Tibial nerve (tissue), 4 donors: ENCODE results near the gene USO1. TPM values are rescaled to one million over a fixed set of nuclear protein-coding genes. Genes with fewer than 3 reads are reported as not detected.

Source experiments
- DNase-seq, 2 donors: peaks; one replicate each; pipeline ENCODE4 v3.0.0-alpha.2; 2019; ENCODE audit warnings: low spot score in 2 of 2
- H3K27ac ChIP-seq, 4 donors: fragments of 200-600 bp; sonication (generic) in 3 of 4; one replicate each; pipeline ENCODE4 v1.5.1; 2017 to 2019; ENCODE audit warnings: mild to moderate bottlenecking in 1 of 4
- H3K27me3 ChIP-seq, 2 donors: fragments of 200-600 bp; sonication (generic) in 1 of 2; one replicate each; pipeline versions ENCODE4 v1.5.1 to v1.6.0; 2017 to 2019
- H3K36me3 ChIP-seq, 3 donors: fragments of 200-600 bp; sonication (generic); one replicate each; pipeline ENCODE4 v1.5.1; 2018 to 2019
- H3K4me1 ChIP-seq, 4 donors: fragments of 200-600 bp; sonication (generic) in 3 of 4; one replicate each; pipeline ENCODE4 v1.5.1; 2017 to 2019
- H3K4me3 ChIP-seq, 4 donors: fragments of 200-600 bp; sonication (generic) in 3 of 4; one replicate each; pipeline ENCODE4 v1.5.1; 2017 to 2019; ENCODE audit warnings: mild to moderate bottlenecking in 1 of 4, moderate library complexity in 1 of 4
- H3K9me3 ChIP-seq, 4 donors: fragments of 200-600 bp; sonication (generic) in 3 of 4; one replicate each; pipeline ENCODE4 v1.5.1; 2017 to 2019
- EP300 ChIP-seq, 2 donors: sonication (generic); formaldehyde crosslinking; IDR thresholded peaks; one replicate each; pipeline ENCODE4 v1.6.1; 2017; ENCODE audit warnings: antibody characterized with exemption in 2 of 2, mild to moderate bottlenecking in 1 of 2
- POLR2A ChIP-seq, 2 donors: fragments of 450-650 bp; IDR thresholded peaks; one replicate each; pipeline ENCODE4 v1.6.1; 2017; ENCODE audit warnings: antibody characterized with exemption in 2 of 2, mild to moderate bottlenecking in 2 of 2, moderate library complexity in 2 of 2
- WGBS, 2 donors: methylation state at CpG; one replicate each; pipeline ENCODE4 v1.1.5; 2018; 5-methylcytosine and 5-hydroxymethylcytosine counted together
- total RNA-seq, 4 donors: library from RNA; depleted of rRNA; stranded (reverse); fragments of >200 nt; gene quantifications; one replicate each; pipeline ENCODE4 v1.1.0, GENCODE V29; 2016
- TF ChIP-seq, protein P1 (sequence below), 5 experiments: fragments of 200-600 bp in 3 of 5; fragments of 450-650 bp in 2 of 5; sonication (generic) in 3 of 5; IDR thresholded peaks; one replicate each; pipeline ENCODE4 v1.5.1; 2016 to 2019; ENCODE audit warnings: antibody characterized with exemption in 5 of 5, mild to moderate bottlenecking in 3 of 5, moderate library complexity in 2 of 5

The USO1 gene
- total RNA-seq, 4 donors from 2014 or later, result 50.9 to 58.6 (median 55.8) TPM

DNA sequence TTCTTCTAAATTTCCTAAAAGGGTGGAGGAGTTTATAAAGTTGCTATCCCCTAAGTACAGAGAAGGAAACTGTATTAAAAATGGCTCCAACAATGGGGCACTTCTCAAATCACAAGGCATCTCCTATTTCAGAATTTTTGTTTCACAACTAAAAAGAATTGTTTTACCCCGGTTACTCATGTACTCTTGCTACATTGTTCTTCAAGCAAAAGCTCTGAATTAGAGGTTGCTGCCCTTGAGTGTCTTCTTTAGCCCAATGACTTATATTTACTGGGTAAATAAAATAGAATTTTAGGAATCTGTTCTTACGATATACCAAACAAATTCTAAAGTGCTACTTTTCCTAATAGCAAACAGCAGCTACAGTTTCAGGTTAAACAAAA lies 110.4 kb downstream of the USO1 start:
- H3K4me3 ChIP-seq, result no peak overlapping the region
- 76 to 85% methylated on average over 2 of the region's 2 CpGs for WGBS, 2 donors
- no peaks in the 10 kb centered on the region for H3K4me1 ChIP-seq
- H3K27ac ChIP-seq, result no peak overlapping the region
- no peaks in the 10 kb centered on the region for H3K27me3 ChIP-seq
- H3K9me3 ChIP-seq, result no peaks in the 10 kb centered on the region
- TF ChIP-seq, protein P1, sequence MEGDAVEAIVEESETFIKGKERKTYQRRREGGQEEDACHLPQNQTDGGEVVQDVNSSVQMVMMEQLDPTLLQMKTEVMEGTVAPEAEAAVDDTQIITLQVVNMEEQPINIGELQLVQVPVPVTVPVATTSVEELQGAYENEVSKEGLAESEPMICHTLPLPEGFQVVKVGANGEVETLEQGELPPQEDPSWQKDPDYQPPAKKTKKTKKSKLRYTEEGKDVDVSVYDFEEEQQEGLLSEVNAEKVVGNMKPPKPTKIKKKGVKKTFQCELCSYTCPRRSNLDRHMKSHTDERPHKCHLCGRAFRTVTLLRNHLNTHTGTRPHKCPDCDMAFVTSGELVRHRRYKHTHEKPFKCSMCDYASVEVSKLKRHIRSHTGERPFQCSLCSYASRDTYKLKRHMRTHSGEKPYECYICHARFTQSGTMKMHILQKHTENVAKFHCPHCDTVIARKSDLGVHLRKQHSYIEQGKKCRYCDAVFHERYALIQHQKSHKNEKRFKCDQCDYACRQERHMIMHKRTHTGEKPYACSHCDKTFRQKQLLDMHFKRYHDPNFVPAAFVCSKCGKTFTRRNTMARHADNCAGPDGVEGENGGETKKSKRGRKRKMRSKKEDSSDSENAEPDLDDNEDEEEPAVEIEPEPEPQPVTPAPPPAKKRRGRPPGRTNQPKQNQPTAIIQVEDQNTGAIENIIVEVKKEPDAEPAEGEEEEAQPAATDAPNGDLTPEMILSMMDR (IDR thresholded peaks at IDR 0.05), result no peak
- TF ChIP-seq EP300 (IDR thresholded peaks at IDR 0.05) (no peak), POLR2A (IDR thresholded peaks at IDR 0.05) (no peak)
- no peaks in the 10 kb centered on the region for H3K36me3 ChIP-seq
- DNase-seq, result no peak

DNA sequence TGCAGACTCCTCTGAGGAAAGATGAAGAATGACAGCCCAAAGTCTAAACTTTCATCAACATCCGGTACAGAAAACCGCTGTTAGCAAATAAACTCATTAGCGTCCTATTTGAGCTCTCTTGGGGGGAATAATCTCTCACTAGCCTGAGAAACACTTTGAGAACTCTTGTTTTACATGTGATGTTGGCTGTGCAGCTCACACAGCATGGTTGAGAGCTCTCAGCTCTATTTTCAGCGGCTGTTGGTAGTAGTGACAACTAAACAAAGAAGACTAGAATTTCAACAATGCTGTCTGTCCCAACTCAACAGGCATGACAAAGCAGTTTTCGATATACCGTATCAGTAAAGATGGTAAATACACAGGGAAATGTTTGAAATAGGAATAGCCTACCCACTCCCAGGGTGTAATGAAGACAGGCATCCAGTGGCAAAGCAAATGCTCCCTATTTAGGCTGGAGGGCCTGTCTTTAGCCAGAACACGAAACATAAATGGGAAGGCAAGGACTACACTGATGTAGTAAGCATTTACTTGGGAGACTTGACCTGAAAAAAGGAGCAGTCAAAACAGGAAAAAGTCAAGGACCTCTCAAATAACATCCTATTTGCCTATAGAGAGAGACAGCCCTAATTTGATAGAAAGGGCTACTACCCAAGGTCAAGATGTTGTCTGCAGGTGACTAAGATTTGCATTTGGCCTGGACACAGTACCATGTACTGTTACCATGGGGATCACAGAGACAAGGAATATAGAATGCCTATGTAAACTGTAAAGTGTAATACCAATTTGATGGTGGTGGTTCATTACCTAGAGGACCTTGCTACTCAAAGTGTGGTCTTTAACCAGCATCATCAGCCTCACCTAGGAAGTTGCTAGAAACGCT lies 117.5 kb downstream of the USO1 start:
- Histone ChIP-seq H3K27me3 (no peaks in the 10 kb centered on the region), H3K4me3 (no peak overlapping the region)
- WGBS, 2 donors, result 74 to 76% methylated on average over 8 of the region's 8 CpGs

DNA sequence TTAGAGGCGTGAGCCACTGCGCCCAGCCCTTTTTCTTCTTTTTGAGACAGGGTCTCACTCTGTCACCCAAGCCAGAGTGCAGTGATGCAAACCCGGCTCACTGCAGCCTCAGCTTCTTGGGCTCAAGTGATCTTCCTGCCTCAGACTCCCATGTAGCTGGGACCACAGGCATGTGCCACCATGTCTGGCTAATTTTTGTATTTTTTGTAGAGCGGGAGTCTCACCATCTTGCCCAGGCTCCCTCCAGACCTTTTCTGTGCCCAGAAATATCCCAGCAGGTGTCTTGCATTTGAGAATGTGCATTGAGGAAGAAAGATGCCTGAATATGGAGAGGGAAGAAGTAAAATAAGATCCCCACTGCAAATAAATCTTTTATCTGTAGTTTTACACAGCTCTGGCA lies 119.2 kb downstream of the USO1 start:
- Histone ChIP-seq H3K4me3 (no peak overlapping the region), H3K27ac (peak overlapping the region in 3 of 4 donors; percentile 29 to 61 (median 57)), H3K4me1 (peaks cover 0 to 18% (median 6%) of the 10 kb centered on the region in 4 donors), H3K9me3 (no peaks in the 10 kb centered on the region), H3K36me3 (no peaks in the 10 kb centered on the region), H3K27me3 (no peaks in the 10 kb centered on the region)
- no peak for DNase-seq
- WGBS, 2 donors, result 93% methylated on average over 4 of the region's 4 CpGs
- TF ChIP-seq, protein P1 (IDR thresholded peaks at IDR 0.05), result no peak
- no peak for TF ChIP-seq EP300 (IDR thresholded peaks at IDR 0.05)

More for the DNA sequence above, 117.5 kb downstream of the USO1 start:
- Histone ChIP-seq H3K4me1 (peaks cover 0 to 14% (median 6%) of the 10 kb centered on the region in 4 donors), H3K9me3 (no peaks in the 10 kb centered on the region), H3K36me3 (no peaks in the 10 kb centered on the region), H3K27ac (no peak overlapping the region)
- no peak for DNase-seq
- TF ChIP-seq POLR2A (IDR thresholded peaks at IDR 0.05) (no peak), EP300 (IDR thresholded peaks at IDR 0.05) (no peak)
- TF ChIP-seq, protein P1 (IDR thresholded peaks at IDR 0.05), result no peak

GRCh38 chr4:75844151-75844662 lies 119.8 kb downstream of the USO1 start:
- H3K4me3 ChIP-seq, result no peak overlapping the region
- 88 to 90% methylated on average over 3 of the region's 3 CpGs for WGBS, 2 donors
- no peaks in the 10 kb centered on the region for H3K9me3 ChIP-seq
- H3K4me1 ChIP-seq, result peaks cover 0 to 20% (median 6%) of the 10 kb centered on the region in 4 donors
- no peaks in the 10 kb centered on the region for H3K27me3 ChIP-seq
- peak in 1 of 2 donors; percentile 31 for DNase-seq
- no peaks in the 10 kb centered on the region for H3K36me3 ChIP-seq
- H3K27ac ChIP-seq, result peak overlapping the region in 3 of 4 donors; percentile 29 to 61 (median 57)
- TF ChIP-seq POLR2A (IDR thresholded peaks at IDR 0.05) (no peak), EP300 (IDR thresholded peaks at IDR 0.05) (peak; percentile 37 to 50)
- TF ChIP-seq, protein P1 (IDR thresholded peaks at IDR 0.05), result no peak

GRCh38 chr4:75845992-75846391 lies 121.6 kb downstream of the USO1 start:
- 82 to 85% methylated on average over 2 of the region's 2 CpGs for WGBS, 2 donors
- Histone ChIP-seq H3K27ac (no peak overlapping the region), H3K4me3 (no peak overlapping the region), H3K27me3 (no peaks in the 10 kb centered on the region), H3K4me1 (peaks cover 0 to 20% (median 6%) of the 10 kb centered on the region in 4 donors), H3K9me3 (no peaks in the 10 kb centered on the region), H3K36me3 (no peaks in the 10 kb centered on the region)
- no peak for TF ChIP-seq EP300 (IDR thresholded peaks at IDR 0.05)
- TF ChIP-seq, protein P1 (IDR thresholded peaks at IDR 0.05), result no peak
- TF ChIP-seq POLR2A (IDR thresholded peaks at IDR 0.05), result no peak
- no peak for DNase-seq
